HepG2 (cell line): ENCODE results near the gene RAP1GAP2. TPM values are rescaled to one million over a fixed set of nuclear protein-coding genes. Genes with fewer than 3 reads are reported as not detected.

ENCODE experiments used
- ASH2L ChIP-seq: fragments of 300-600, 200-600 bp; sonication (generic); IDR thresholded peaks from 2 replicates; pipeline ENCODE4 v1.7.0; 2017; ENCODE audit warnings: low read depth, mild to moderate bottlenecking, moderate library complexity, mixed read lengths, low read length; ENCODE audit not compliant: insufficient read length
- ATF7-NPFF ChIP-seq: sonication (generic); formaldehyde crosslinking; IDR thresholded peaks from 2 replicates; pipeline ENCODE4 v1.8.1; 2023; ENCODE audit warnings: mild to moderate bottlenecking, low read depth, missing genetic modification reagents, moderate library complexity
- KDM2A ChIP-seq: sonication (generic); formaldehyde crosslinking; IDR thresholded peaks from 2 replicates; pipeline ENCODE4 v1.4.0; 2020; ENCODE audit warnings: low read depth, missing genetic modification reagents, borderline replicate concordance
- MAF1 ChIP-seq: sonication (generic); formaldehyde crosslinking; IDR thresholded peaks from 2 replicates; pipeline ENCODE4 v1.5.0; 2020; ENCODE audit warnings: missing genetic modification reagents, borderline replicate concordance
- MZF1 ChIP-seq: sonication (generic); formaldehyde crosslinking; IDR thresholded peaks from 2 replicates; pipeline ENCODE4 v1.8.1; 2023; ENCODE audit warnings: mild to moderate bottlenecking, missing genetic modification reagents, borderline replicate concordance
- TCF12 ChIP-seq, 2 experiments: fragments of 450-650 bp in 1 of 2; sonication (generic) in 1 of 2; formaldehyde crosslinking in 1 of 2; IDR thresholded peaks; 2 replicates each; pipeline versions ENCODE4 v1.6.1 to v1.8.0; 2017 to 2022; ENCODE audit warnings: antibody characterized with exemption in 1 of 2, mild to moderate bottlenecking in 1 of 2, missing genetic modification reagents in 1 of 2, moderate library complexity in 1 of 2
- TRIM24 ChIP-seq: sonication (generic); formaldehyde crosslinking; IDR thresholded peaks from 2 replicates; pipeline ENCODE4 v1.8.0; 2022; ENCODE audit warnings: mild to moderate bottlenecking, missing genetic modification reagents
- ZFAT ChIP-seq: sonication (generic); formaldehyde crosslinking; conservative IDR thresholded peaks from 2 replicates; pipeline ENCODE4 v1.8.1; 2023; ENCODE audit warnings: missing genetic modification reagents, inconsistent platforms
- ZNF10 ChIP-seq: sonication (generic); formaldehyde crosslinking; IDR thresholded peaks from 2 replicates; pipeline ENCODE4 v1.4.0; 2020; ENCODE audit warnings: mild to moderate bottlenecking, low read depth, missing genetic modification reagents, borderline replicate concordance
- ZNF121 ChIP-seq: sonication (generic); formaldehyde crosslinking; IDR thresholded peaks from 2 replicates; pipeline ENCODE4 v1.5.0; 2020; ENCODE audit warnings: mild to moderate bottlenecking, missing genetic modification reagents
- ZNF589 ChIP-seq: sonication (generic); formaldehyde crosslinking; conservative IDR thresholded peaks from 2 replicates; pipeline ENCODE4 v1.8.0; 2022; ENCODE audit warnings: mild to moderate bottlenecking, moderate library complexity, missing genetic modification reagents
- ZNF749 ChIP-seq: sonication (generic); formaldehyde crosslinking; IDR thresholded peaks from 2 replicates; pipeline ENCODE4 v1.8.0; 2022; ENCODE audit warnings: mild to moderate bottlenecking, missing genetic modification reagents, moderate library complexity, borderline replicate concordance
- ZNF775 ChIP-seq: sonication (generic); formaldehyde crosslinking; IDR thresholded peaks from 2 replicates; pipeline ENCODE4 v1.4.0; 2020; ENCODE audit warnings: missing genetic modification reagents, mild to moderate bottlenecking, moderate library complexity, borderline replicate concordance
- polyA plus RNA-seq, 8 experiments: library from polyadenylated mRNA; depleted of rRNA in 3 of 8; stranded (reverse) in 7 of 8; unstranded in 1 of 8; fragments of >200 nt; fragmentation: Illumina TruSeq in 4 of 8; extraction: Trizol in 4 of 8; gene quantifications; 2 replicates each; pipeline versions ENCODE4 v1.2.1 to v1.2.3, GENCODE V29; 2011 to 2016; ENCODE audit warnings: low read depth in 4 of 8, missing spikeins in 1 of 8, mixed read lengths in 1 of 8; ENCODE audit not compliant: insufficient read depth in 1 of 8
- total RNA-seq, 5 experiments: library from RNA; depleted of rRNA; stranded (reverse); fragments of >200 nt; fragmentation: Illumina TruSeq; extraction: Trizol; gene quantifications; 2 replicates each; pipeline ENCODE4 v1.2.3, GENCODE V29; 2016; ENCODE audit warnings: low read depth in 1 of 5
- TF ChIP-seq, protein P1 (sequence below): sonication (generic); formaldehyde crosslinking; IDR thresholded peaks from 2 replicates; pipeline ENCODE4 v1.5.0; 2020; ENCODE audit warnings: missing genetic modification reagents
- TF ChIP-seq, protein P2 (sequence below): sonication (generic); formaldehyde crosslinking; IDR thresholded peaks from 2 replicates; pipeline ENCODE4 v1.4.0; 2020; ENCODE audit warnings: missing genetic modification reagents
- TF ChIP-seq, protein P3 (sequence below): sonication (generic); formaldehyde crosslinking; conservative IDR thresholded peaks from 2 replicates; pipeline ENCODE4 v1.4.0; 2020; ENCODE audit warnings: missing genetic modification reagents
- TF ChIP-seq, protein P4 (sequence below): sonication (generic); formaldehyde crosslinking; IDR thresholded peaks from 2 replicates; pipeline ENCODE4 v1.4.0; 2020; ENCODE audit warnings: missing genetic modification reagents

Gene RAP1GAP2
- total and polyA plus RNA-seq, 2 of the 13 experiments (the other 11 are each of a cell fraction or from before 2014, with no cell fraction given), result 10.9 to 12.0 TPM

DNA sequence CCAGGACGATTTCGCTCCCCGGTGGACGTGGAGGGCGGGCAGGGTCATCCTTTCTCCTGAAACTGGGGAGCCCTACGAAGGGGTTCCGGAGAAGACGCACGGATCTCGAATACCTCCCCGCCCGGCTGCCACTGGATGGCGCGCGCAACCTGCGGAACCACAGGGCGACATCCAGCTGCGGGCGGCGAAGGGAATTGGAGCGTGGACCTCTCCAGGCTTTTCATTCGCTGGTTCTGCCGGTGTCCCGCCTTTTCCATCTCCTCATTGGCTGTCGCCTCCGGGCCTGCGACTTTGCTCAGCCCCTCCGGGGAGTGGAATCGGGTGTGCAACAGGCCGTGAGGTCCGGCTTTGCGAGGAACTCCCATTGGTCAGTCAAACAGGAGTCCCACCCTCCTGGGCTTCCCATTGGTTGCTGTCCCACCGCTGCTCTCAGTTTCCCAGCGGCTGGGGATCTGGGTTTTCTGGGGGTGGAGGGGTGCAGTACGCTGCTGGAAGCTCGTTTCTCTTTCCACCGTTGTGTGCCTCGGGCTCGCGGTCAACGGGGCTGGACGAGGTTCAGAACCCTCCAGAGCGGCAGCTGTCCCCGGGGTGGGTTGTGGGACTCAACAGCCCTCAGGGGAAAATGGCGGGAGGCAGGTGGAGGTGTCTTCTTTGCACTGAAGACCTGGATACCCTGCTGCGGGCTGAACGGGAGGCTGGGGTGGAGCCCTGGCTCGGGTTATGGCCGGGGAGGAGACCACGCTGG is 252.7 kb downstream of the RAP1GAP2 start (continued):
- TF ChIP-seq, protein P1, sequence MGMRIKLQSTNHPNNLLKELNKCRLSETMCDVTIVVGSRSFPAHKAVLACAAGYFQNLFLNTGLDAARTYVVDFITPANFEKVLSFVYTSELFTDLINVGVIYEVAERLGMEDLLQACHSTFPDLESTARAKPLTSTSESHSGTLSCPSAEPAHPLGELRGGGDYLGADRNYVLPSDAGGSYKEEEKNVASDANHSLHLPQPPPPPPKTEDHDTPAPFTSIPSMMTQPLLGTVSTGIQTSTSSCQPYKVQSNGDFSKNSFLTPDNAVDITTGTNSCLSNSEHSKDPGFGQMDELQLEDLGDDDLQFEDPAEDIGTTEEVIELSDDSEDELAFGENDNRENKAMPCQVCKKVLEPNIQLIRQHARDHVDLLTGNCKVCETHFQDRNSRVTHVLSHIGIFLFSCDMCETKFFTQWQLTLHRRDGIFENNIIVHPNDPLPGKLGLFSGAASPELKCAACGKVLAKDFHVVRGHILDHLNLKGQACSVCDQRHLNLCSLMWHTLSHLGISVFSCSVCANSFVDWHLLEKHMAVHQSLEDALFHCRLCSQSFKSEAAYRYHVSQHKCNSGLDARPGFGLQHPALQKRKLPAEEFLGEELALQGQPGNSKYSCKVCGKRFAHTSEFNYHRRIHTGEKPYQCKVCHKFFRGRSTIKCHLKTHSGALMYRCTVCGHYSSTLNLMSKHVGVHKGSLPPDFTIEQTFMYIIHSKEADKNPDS (CRISPR knock-in tag), result no peak
- TF ChIP-seq ZNF121, result no peak
- no peak for TF ChIP-seq ZFAT (CRISPR knock-in tag)
- no peak for TF ChIP-seq ZNF749 (CRISPR knock-in tag)
- TF ChIP-seq ATF7-NPFF (CRISPR knock-in tag), result no peak
- no peak for TF ChIP-seq MZF1
- TF ChIP-seq, protein P2, sequence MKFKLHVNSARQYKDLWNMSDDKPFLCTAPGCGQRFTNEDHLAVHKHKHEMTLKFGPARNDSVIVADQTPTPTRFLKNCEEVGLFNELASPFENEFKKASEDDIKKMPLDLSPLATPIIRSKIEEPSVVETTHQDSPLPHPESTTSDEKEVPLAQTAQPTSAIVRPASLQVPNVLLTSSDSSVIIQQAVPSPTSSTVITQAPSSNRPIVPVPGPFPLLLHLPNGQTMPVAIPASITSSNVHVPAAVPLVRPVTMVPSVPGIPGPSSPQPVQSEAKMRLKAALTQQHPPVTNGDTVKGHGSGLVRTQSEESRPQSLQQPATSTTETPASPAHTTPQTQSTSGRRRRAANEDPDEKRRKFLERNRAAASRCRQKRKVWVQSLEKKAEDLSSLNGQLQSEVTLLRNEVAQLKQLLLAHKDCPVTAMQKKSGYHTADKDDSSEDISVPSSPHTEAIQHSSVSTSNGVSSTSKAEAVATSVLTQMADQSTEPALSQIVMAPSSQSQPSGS (CRISPR knock-in tag), result no peak; the same call in 1 of the 2 replicates
- TF ChIP-seq ASH2L, result no peak
- TF ChIP-seq KDM2A (CRISPR knock-in tag), result peak; percentile 83
- TF ChIP-seq, protein P3, sequence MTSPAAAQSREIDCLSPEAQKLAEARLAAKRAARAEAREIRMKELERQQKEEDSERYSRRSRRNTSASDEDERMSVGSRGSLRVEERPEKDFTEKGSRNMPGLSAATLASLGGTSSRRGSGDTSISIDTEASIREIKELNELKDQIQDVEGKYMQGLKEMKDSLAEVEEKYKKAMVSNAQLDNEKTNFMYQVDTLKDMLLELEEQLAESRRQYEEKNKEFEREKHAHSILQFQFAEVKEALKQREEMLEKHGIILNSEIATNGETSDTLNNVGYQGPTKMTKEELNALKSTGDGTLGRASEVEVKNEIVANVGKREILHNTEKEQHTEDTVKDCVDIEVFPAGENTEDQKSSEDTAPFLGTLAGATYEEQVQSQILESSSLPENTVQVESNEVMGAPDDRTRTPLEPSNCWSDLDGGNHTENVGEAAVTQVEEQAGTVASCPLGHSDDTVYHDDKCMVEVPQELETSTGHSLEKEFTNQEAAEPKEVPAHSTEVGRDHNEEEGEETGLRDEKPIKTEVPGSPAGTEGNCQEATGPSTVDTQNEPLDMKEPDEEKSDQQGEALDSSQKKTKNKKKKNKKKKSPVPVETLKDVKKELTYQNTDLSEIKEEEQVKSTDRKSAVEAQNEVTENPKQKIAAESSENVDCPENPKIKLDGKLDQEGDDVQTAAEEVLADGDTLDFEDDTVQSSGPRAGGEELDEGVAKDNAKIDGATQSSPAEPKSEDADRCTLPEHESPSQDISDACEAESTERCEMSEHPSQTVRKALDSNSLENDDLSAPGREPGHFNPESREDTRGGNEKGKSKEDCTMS (CRISPR knock-in tag), result no peak
- no peak for TF ChIP-seq MAF1
- TF ChIP-seq, protein P4, sequence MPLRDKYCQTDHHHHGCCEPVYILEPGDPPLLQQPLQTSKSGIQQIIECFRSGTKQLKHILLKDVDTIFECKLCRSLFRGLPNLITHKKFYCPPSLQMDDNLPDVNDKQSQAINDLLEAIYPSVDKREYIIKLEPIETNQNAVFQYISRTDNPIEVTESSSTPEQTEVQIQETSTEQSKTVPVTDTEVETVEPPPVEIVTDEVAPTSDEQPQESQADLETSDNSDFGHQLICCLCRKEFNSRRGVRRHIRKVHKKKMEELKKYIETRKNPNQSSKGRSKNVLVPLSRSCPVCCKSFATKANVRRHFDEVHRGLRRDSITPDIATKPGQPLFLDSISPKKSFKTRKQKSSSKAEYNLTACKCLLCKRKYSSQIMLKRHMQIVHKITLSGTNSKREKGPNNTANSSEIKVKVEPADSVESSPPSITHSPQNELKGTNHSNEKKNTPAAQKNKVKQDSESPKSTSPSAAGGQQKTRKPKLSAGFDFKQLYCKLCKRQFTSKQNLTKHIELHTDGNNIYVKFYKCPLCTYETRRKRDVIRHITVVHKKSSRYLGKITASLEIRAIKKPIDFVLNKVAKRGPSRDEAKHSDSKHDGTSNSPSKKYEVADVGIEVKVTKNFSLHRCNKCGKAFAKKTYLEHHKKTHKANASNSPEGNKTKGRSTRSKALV (CRISPR knock-in tag), result no peak
- peak; percentile 14; the same call in 1 of the 2 replicates for TF ChIP-seq ZNF589 (CRISPR knock-in tag)
- TF ChIP-seq ZNF775 (CRISPR knock-in tag), result no peak
- no peak for TF ChIP-seq TRIM24 (CRISPR knock-in tag)
- TF ChIP-seq TCF12 (IDR thresholded peaks at IDR 0.05), result no peak
- no peak for TF ChIP-seq TCF12 (CRISPR knock-in tag; IDR thresholded peaks at IDR 0.05)
- TF ChIP-seq ZNF10 (CRISPR knock-in tag), result no peak
